Superior temporal gyrus (tissue), 1 donor: ENCODE measurements around the gene OSER1.

Source experiments
- DNase-seq: peaks from one replicate; pipeline ENCODE4 v3.0.0-alpha.2; 2016; ENCODE audit errors: extremely low spot score

OSER1 gene

GRCh38 chr20:44174996-44175765, 35.4 kb downstream of the OSER1 start:
- no peak for DNase-seq

GRCh38 chr20:44173846-44174245, 36.7 kb downstream of the OSER1 start:
- no peak for DNase-seq

- no peak for DNase-seq
These were observed 37.5 kb downstream of the OSER1 start for GRCh38 chr20:44173116-44173515.

- no peak for DNase-seq
These were observed 38.0 kb downstream of the OSER1 start for GRCh38 chr20:44172572-44172950.

- DNase-seq = no peak
These were observed 38.6 kb downstream of the OSER1 start for GRCh38 chr20:44171775-44172571.

- no peak for DNase-seq
These were observed 39.7 kb downstream of the OSER1 start for GRCh38 chr20:44170816-44171410.

- no peak for DNase-seq
These were observed 42.8 kb downstream of the OSER1 start for GRCh38 chr20:44167736-44168135.

GRCh38 chr20:44166477-44166876, 44.1 kb downstream of the OSER1 start:
- DNase-seq = no peak

- DNase-seq = no peak
These were observed 44.6 kb downstream of the OSER1 start for GRCh38 chr20:44166008-44166407.

GRCh38 chr20:44160133-44160532, 50.4 kb downstream of the OSER1 start:
- DNase-seq = no peak

- no peak for DNase-seq
These were observed 50.9 kb downstream of the OSER1 start for GRCh38 chr20:44159711-44160110.

GRCh38 chr20:44159125-44159524, 51.4 kb downstream of the OSER1 start:
- no peak for DNase-seq

- no peak for DNase-seq
These were observed 53.5 kb downstream of the OSER1 start for GRCh38 chr20:44157061-44157460.

- no peak for DNase-seq
These were observed 56.0 kb downstream of the OSER1 start for GRCh38 chr20:44154521-44155001.

- no peak for DNase-seq
These were observed 56.9 kb downstream of the OSER1 start for GRCh38 chr20:44153636-44154043.

- no peak for DNase-seq
These were observed 58.8 kb downstream of the OSER1 start for GRCh38 chr20:44151621-44152416.

GRCh38 chr20:44146272-44146671, 64.3 kb downstream of the OSER1 start:
- no peak for DNase-seq
